GM18867 (cell line): Measurements from ENCODE around the gene GBE1.
A peak's percentile ranks its signal among the peaks of the same experiment; 100 is the strongest.

Source experiments
- ATAC-seq: cut with Tn5 transposase; IDR thresholded peaks from one replicate; pipeline ENCODE4 v1.9.1; 2021; ENCODE audit warnings: mild to moderate bottlenecking, moderate library complexity; ENCODE audit not compliant: unreplicated experiment

The GBE1 gene

GRCh38 chr3:81477740-81478139 lies 283.7 kb downstream of the GBE1 start:
- no peak for ATAC-seq

- ATAC-seq = no peak
These were observed 284.8 kb downstream of the GBE1 start for GRCh38 chr3:81476692-81477091.

- ATAC-seq = no peak
These were observed 288.7 kb downstream of the GBE1 start for GRCh38 chr3:81472600-81473362.

GRCh38 chr3:81470524-81471278 lies 290.7 kb downstream of the GBE1 start:
- peak; percentile 42 for ATAC-seq

- no peak for ATAC-seq
These were observed 293.1 kb downstream of the GBE1 start for GRCh38 chr3:81468391-81468790.

GRCh38 chr3:81466201-81466560 lies 295.3 kb downstream of the GBE1 start:
- ATAC-seq = no peak

- ATAC-seq = no peak
These were observed 295.8 kb downstream of the GBE1 start for GRCh38 chr3:81465510-81466200.

- ATAC-seq = no peak
These were observed 297.7 kb downstream of the GBE1 start for GRCh38 chr3:81463781-81464180.

- ATAC-seq = no peak
These were observed 298.5 kb downstream of the GBE1 start for GRCh38 chr3:81462921-81463320.

GRCh38 chr3:81459733-81460132 lies 301.7 kb downstream of the GBE1 start:
- no peak for ATAC-seq

- ATAC-seq = no peak
These were observed 309.0 kb downstream of the GBE1 start for GRCh38 chr3:81452418-81452817.

GRCh38 chr3:81451611-81452010 lies 309.8 kb downstream of the GBE1 start:
- no peak for ATAC-seq

- no peak for ATAC-seq
These were observed 310.3 kb downstream of the GBE1 start for GRCh38 chr3:81451140-81451539.

- no peak for ATAC-seq
These were observed 314.6 kb downstream of the GBE1 start for GRCh38 chr3:81446806-81447205.

- no peak for ATAC-seq
These were observed 315.7 kb downstream of the GBE1 start for GRCh38 chr3:81445712-81446111.

GRCh38 chr3:81444817-81445460 lies 316.5 kb downstream of the GBE1 start:
- ATAC-seq = no peak

GRCh38 chr3:81443958-81444357 lies 317.5 kb downstream of the GBE1 start:
- ATAC-seq = no peak

- ATAC-seq = no peak
These were observed 318.0 kb downstream of the GBE1 start for GRCh38 chr3:81443457-81443782.

- ATAC-seq = no peak
These were observed 318.5 kb downstream of the GBE1 start for GRCh38 chr3:81442758-81443456.

- no peak for ATAC-seq
These were observed 320.8 kb downstream of the GBE1 start for GRCh38 chr3:81440661-81441060.
